ENCODE measurements around the gene DENND5B. TPM values are rescaled to one million over a fixed set of nuclear protein-coding genes. Genes with fewer than 3 reads are reported as not detected.

DENND5B gene
- total RNA-seq, 1 experiment from 2014 or later = 34.9 TPM

- DNase-seq = no peak
- Histone ChIP-seq H3K36me3 (ENCODE audit: control insufficient read depth, insufficient read depth, low read length) (peaks cover 5% of the 10 kb centered on the region; the same call in 1 of the 2 replicates), H3K27me3 (replicated peaks; ENCODE audit: control insufficient read depth, insufficient read depth, low read length) (no peaks in the 10 kb centered on the region), H3K9me3 (no peaks in the 10 kb centered on the region), H3K4me1 (peaks cover 15% of the 10 kb centered on the region; the same call in 1 of the 2 replicates), H3K4me3 (ENCODE audit: low read depth, low read length) (no peak overlapping the region)
- no peak overlapping the region for H3K4me3 Mint-ChIP-seq (ENCODE audit: unreplicated experiment)
- H3K27me3 Mint-ChIP-seq (ENCODE audit: insufficient read depth, unreplicated experiment) = no peaks in the 10 kb centered on the region
- no peak overlapping the region for H3K27ac Mint-ChIP-seq (ENCODE audit: unreplicated experiment)
- CTCF ChIA-PET = interaction anchor here (0.6 to 0.7 kb wide), 2 partner anchors 14 to 582 kb away, joined by 3 to 4 read pairs; no protein-coding TSS in a partner anchor
- POLR2A ChIA-PET = no interaction called here
- H3K4me1 Mint-ChIP-seq (ENCODE audit: low read depth, unreplicated experiment) = peaks cover 14% of the 10 kb centered on the region
- BruUV-seq (replicated peaks) = no TSS peak
- peaks cover 3% of the 10 kb centered on the region for H3K36me3 Mint-ChIP-seq (ENCODE audit: insufficient read depth, unreplicated experiment)
- no peaks in the 10 kb centered on the region for H3K9me3 Mint-ChIP-seq (ENCODE audit: unreplicated experiment)
- TF ChIP-seq CTCF (IDR thresholded peaks at IDR 0.05; ENCODE audit: insufficient read depth in 1 of 2, low read depth in 1 of 2, low read length in 1 of 2, severe bottlenecking in 1 of 2, unreplicated experiment in 1 of 2) = no peak
- intact Hi-C loops (cut with micrococcal nuclease; ENCODE audit: unreplicated experiment) = no loop called here
Observed at GRCh38 chr12:31584782-31585181, 6.2 kb downstream of the DENND5B start.

DNA sequence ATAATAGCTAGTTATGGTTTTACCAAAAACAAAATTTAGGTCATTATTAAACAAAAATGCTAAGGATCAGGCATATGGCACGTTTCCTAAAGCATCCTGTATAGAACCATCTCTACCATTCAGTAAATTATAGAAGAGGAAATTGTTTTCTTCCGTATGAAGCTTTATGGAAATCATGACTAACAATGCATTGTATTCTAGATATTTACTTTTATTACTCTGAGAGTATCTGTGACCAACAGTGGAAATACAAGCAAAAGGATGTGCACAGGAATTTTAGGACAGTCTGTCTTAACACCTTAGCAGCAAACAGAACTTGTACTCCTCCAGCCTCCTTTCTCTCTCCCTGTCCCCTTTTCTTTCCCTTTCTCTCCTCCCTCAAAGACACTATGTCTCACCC, 7.1 kb downstream of the DENND5B start:
- TF ChIP-seq CTCF (IDR thresholded peaks at IDR 0.05; ENCODE audit: insufficient read depth in 1 of 2, low read depth in 1 of 2, low read length in 1 of 2, severe bottlenecking in 1 of 2, unreplicated experiment in 1 of 2) = no peak
- Mint-ChIP-seq H3K27ac (ENCODE audit: unreplicated experiment) (no peak overlapping the region), H3K4me1 (ENCODE audit: low read depth, unreplicated experiment) (peaks cover 6% of the 10 kb centered on the region), H3K9me3 (ENCODE audit: unreplicated experiment) (no peaks in the 10 kb centered on the region), H3K36me3 (ENCODE audit: insufficient read depth, unreplicated experiment) (no peaks in the 10 kb centered on the region), H3K27me3 (ENCODE audit: insufficient read depth, unreplicated experiment) (no peaks in the 10 kb centered on the region), H3K4me3 (ENCODE audit: unreplicated experiment) (no peak overlapping the region)
- Histone ChIP-seq H3K36me3 (ENCODE audit: control insufficient read depth, insufficient read depth, low read length) (peaks cover 5% of the 10 kb centered on the region; the same call in 1 of the 2 replicates), H3K27me3 (replicated peaks; ENCODE audit: control insufficient read depth, insufficient read depth, low read length) (no peaks in the 10 kb centered on the region), H3K4me1 (peaks cover 10% of the 10 kb centered on the region; the same call in 1 of the 2 replicates), H3K4me3 (ENCODE audit: low read depth, low read length) (no peak overlapping the region), H3K9me3 (no peaks in the 10 kb centered on the region)
- CTCF ChIA-PET = interaction anchor here (0.7 kb wide), 1 partner anchor 583 kb away, joined by 4 read pairs; no protein-coding TSS in a partner anchor
- intact Hi-C loops (cut with micrococcal nuclease; ENCODE audit: unreplicated experiment) = no loop called here
- BruUV-seq (replicated peaks) = no TSS peak
- no peak for DNase-seq
- POLR2A ChIA-PET = no interaction called here

DNA sequence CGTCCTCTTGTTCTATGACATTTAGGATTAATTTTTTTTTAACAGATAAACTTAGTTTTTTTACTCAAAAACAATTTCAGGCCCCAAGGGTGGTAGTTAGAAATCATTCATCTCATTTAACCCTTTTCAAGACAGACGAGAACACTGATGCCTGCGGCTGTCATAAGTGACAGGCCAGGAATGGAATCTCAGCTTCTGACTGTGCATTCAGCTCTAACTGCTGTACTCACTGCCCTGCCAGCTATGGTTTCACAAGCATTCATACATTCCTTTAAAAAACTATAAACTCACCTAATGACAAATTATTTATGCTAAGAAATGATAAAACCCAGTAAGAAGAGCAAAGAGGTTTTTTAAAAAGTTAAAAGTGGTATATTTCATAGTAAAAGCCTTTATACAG, 8.8 kb downstream of the DENND5B start:
- no peak overlapping the region for H3K4me3 ChIP-seq (ENCODE audit: low read depth, low read length)

More for the DNA sequence above, 8.8 kb downstream of the DENND5B start:
- Mint-ChIP-seq H3K36me3 (ENCODE audit: insufficient read depth, unreplicated experiment) (no peaks in the 10 kb centered on the region), H3K4me1 (ENCODE audit: low read depth, unreplicated experiment) (no peaks in the 10 kb centered on the region), H3K9me3 (ENCODE audit: unreplicated experiment) (no peaks in the 10 kb centered on the region), H3K27ac (ENCODE audit: unreplicated experiment) (no peak overlapping the region), H3K4me3 (ENCODE audit: unreplicated experiment) (no peak overlapping the region), H3K27me3 (ENCODE audit: insufficient read depth, unreplicated experiment) (no peaks in the 10 kb centered on the region)
- H3K27me3 ChIP-seq (replicated peaks; ENCODE audit: control insufficient read depth, insufficient read depth, low read length) = no peaks in the 10 kb centered on the region
- no peak for DNase-seq
- POLR2A ChIA-PET = no interaction called here
- no peak for TF ChIP-seq CTCF (IDR thresholded peaks at IDR 0.05; ENCODE audit: insufficient read depth in 1 of 2, low read depth in 1 of 2, low read length in 1 of 2, severe bottlenecking in 1 of 2, unreplicated experiment in 1 of 2)
- intact Hi-C loops (cut with micrococcal nuclease; ENCODE audit: unreplicated experiment) = no loop called here
- no TSS peak for BruUV-seq (replicated peaks)
- CTCF ChIA-PET = interaction anchor here (0.6 kb wide), 1 partner anchor 24 kb away, joined by 6 read pairs; no protein-coding TSS in a partner anchor
- H3K36me3 ChIP-seq (ENCODE audit: control insufficient read depth, insufficient read depth, low read length) = no peaks in the 10 kb centered on the region; the same call in 1 of the 2 replicates
- H3K4me1 ChIP-seq = peaks cover 9% of the 10 kb centered on the region; the same call in 1 of the 2 replicates
- no peaks in the 10 kb centered on the region for H3K9me3 ChIP-seq

All from Caco-2 (cell line).